NB4 (cell line): ENCODE data around the gene TMEM39A.

Experiments used
- CTCF ChIP-seq: IDR thresholded peaks from one replicate; pipeline ENCODE4 v1.5.1; 2012; ENCODE audit warnings: low read depth, low read length
- POLR2A ChIP-seq: IDR thresholded peaks from 2 replicates; pipeline ENCODE4 v1.6.1; 2011; ENCODE audit warnings: mild to moderate bottlenecking; ENCODE audit not compliant: insufficient read length; ENCODE audit errors: extremely low read depth

GRCh38 chr3:119403201-119403600 lies 60.2 kb downstream of the TMEM39A start:
- no peak for TF ChIP-seq CTCF
- TF ChIP-seq POLR2A = no peak
